NB4 (cell line): ENCODE measurements around the gene UBE2J2.
"Not testable (repeated sequence)": the region's sequence is repeated elsewhere in the genome, so short reads cannot be mapped to it uniquely, and the experiment has no call there.

Experiments
- DNase-seq: peaks from one replicate; pipeline ENCODE4 v3.0.0; 2010; ENCODE audit warnings: low read depth
- H3K4me3 ChIP-seq: one replicate; pipeline ENCODE4 v1.5.1; 2011; ENCODE audit warnings: mild to moderate bottlenecking, low read depth, low read length, moderate library complexity
- MAX ChIP-seq: IDR thresholded peaks from 2 replicates; pipeline ENCODE4 v1.6.1; 2011; ENCODE audit warnings: low read depth, low read length
- MYC ChIP-seq: IDR thresholded peaks from 2 replicates; pipeline ENCODE4 v1.6.1; 2011; ENCODE audit warnings: low read depth, low read length
- POLR2A ChIP-seq: IDR thresholded peaks from 2 replicates; pipeline ENCODE4 v1.6.1; 2011; ENCODE audit warnings: mild to moderate bottlenecking; ENCODE audit not compliant: insufficient read length; ENCODE audit errors: extremely low read depth
- TF ChIP-seq, protein P1 (sequence below): IDR thresholded peaks from one replicate; pipeline ENCODE4 v1.5.1; 2012; ENCODE audit warnings: low read depth, low read length

Gene UBE2J2

GRCh38 chr1:1318777-1319645, 45.4 kb upstream of the UBE2J2 start:
- H3K4me3 ChIP-seq, result no peak overlapping the region
- DNase-seq, result no peak
- TF ChIP-seq, protein P1, sequence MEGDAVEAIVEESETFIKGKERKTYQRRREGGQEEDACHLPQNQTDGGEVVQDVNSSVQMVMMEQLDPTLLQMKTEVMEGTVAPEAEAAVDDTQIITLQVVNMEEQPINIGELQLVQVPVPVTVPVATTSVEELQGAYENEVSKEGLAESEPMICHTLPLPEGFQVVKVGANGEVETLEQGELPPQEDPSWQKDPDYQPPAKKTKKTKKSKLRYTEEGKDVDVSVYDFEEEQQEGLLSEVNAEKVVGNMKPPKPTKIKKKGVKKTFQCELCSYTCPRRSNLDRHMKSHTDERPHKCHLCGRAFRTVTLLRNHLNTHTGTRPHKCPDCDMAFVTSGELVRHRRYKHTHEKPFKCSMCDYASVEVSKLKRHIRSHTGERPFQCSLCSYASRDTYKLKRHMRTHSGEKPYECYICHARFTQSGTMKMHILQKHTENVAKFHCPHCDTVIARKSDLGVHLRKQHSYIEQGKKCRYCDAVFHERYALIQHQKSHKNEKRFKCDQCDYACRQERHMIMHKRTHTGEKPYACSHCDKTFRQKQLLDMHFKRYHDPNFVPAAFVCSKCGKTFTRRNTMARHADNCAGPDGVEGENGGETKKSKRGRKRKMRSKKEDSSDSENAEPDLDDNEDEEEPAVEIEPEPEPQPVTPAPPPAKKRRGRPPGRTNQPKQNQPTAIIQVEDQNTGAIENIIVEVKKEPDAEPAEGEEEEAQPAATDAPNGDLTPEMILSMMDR, result no peak
- TF ChIP-seq MAX, result no peak
- TF ChIP-seq MYC, result no peak
- no peak for TF ChIP-seq POLR2A

- no peak for TF ChIP-seq MAX
- TF ChIP-seq, protein P1, result no peak
- no peak for TF ChIP-seq MYC
- TF ChIP-seq POLR2A, result no peak
- no peak for DNase-seq
- H3K4me3 ChIP-seq, result no peak overlapping the region
Observed at GRCh38 chr1:1318131-1318652, 44.5 kb upstream of the UBE2J2 start.

DNA sequence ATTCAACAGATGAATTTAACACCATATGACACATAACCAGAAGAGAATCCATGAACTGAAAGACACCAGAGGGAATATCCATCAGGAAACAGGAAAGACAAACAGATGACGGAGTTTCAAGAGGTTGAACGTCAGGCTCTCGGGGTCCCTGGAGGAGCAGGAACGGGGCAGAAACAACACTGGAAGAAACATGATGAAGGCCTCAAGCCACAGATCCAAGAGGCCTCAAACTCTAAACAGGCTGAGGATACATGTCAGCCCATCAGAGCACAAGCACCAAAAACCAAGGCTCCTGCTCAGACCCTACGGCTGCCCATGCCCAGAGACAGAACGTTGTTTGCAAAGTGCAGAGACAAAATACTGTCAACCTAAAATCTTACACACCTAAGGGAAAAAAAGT, 43.8 kb upstream of the UBE2J2 start:
- TF ChIP-seq MAX (no peak), POLR2A (no peak), MYC (no peak)
- TF ChIP-seq, protein P1, result no peak
- no peak for DNase-seq
- no peak overlapping the region for H3K4me3 ChIP-seq

GRCh38 chr1:1316199-1316598, 42.5 kb upstream of the UBE2J2 start:
- not testable (repeated sequence) for DNase-seq, H3K4me3 ChIP-seq

DNA sequence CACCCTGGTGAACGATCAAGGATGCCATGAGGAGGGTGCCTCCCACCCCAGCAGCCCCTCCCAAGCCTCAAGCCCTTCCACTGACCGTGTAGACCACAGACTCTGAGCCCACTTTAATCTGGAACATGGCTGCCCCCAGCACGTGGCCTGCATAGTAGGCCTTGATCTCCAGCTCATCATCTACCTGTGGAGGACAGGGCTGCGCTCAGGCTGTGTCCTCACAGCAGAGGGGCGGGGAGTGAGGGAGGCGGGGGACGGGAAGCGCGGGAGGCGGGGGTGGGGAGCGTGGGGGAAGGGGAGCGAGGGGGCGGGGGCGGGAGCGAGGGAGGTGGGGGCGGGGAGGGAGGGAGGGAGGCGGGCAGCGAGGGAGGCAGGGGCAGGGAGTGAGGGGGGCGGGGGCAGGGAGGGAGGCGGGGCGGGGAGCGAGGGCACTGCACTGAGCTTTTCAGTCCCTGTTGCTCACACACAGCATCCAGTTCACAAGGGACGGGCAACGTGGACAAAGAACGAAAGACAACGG, 41.8 kb upstream of the UBE2J2 start:
- no peak for DNase-seq
- H3K4me3 ChIP-seq, result no peak overlapping the region
- TF ChIP-seq, protein P1, result no peak
- TF ChIP-seq MAX (no peak), POLR2A (no peak), MYC (no peak)

DNA sequence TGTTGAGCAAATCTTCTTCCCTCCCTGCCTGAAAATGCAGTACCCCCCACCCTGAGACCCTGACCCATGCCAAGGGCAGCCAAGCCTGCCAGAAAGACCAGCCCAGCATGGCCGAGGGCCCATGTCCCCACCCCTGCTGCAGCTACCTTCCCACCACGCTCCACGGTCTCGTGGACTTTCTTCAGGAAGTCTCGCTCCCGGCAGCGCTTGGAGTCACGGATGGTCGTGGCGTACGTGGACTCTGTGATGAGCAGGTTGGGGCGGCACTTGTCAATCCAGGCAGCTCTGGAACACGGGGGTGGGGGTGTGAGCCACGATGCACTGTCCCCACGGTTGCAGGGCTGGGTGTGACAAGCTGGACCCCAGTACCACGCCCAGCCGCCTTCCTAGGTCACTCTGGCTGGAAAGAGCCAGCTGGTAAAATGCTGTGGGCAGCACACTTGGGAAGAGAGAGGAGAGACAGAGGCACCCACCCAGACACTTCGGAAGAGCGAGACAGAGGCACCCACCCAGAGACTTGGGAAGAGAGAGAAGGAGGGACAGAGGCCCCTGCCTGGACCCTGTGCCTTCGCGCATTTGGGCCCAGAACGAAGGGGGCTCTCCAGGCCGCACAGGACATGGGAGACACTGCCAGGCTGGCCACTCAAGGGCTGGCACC, 41.2 kb upstream of the UBE2J2 start:
- TF ChIP-seq MAX, result no peak
- TF ChIP-seq, protein P1, result no peak
- no peak for TF ChIP-seq POLR2A
- no peak for TF ChIP-seq MYC
- H3K4me3 ChIP-seq, result no peak overlapping the region
- no peak for DNase-seq
